Measurements from ENCODE around the gene IL1RN. TPM values are rescaled to one million over a fixed set of nuclear protein-coding genes. Genes with fewer than 3 reads are reported as not detected.

IL1RN gene
- total and polyA plus RNA-seq, 2 of the 13 experiments (the other 11 are each of a cell fraction or from before 2014, with no cell fraction given): 21.2 to 101 TPM

DNA sequence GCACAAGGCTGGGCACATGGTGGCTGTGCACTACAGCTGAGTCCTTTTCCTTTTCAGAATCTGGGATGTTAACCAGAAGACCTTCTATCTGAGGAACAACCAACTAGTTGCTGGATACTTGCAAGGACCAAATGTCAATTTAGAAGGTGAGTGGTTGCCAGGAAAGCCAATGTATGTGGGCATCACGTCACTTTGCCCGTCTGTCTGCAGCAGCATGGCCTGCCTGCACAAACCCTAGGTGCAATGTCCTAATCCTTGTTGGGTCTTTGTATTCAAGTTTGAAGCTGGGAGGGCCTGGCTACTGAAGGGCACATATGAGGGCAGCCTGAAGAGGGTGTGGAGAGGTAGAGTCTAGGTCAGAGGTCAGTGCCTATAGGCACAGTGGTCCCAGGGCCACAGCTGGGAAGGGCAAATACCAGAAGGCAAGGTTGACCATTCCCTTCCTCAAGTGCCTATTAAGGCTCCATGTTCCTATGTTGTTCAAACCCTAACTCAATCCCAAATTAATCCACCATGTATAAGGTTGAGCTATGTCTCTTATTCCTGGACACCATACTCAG, 2.2 kb downstream of the IL1RN start:
- in situ Hi-C loops (cut with HindIII; ENCODE audit: extremely low pct_ligation_motif_present, low pct_unique_long_range_greater_than_20kb): no loop called here
- no peak for ATAC-seq
- BruUV-seq (replicated peaks): TSS peak; percentile 7
- H3K27me3 ChIP-seq (ENCODE audit: control insufficient read depth in 1 of 2, insufficient read depth in 2 of 2, low read length in 2 of 2): no peaks in the 10 kb centered on the region; a peak in 1 of 5 replicates
- H3K36me3 ChIP-seq (replicated peaks in 1 of 2; ENCODE audit: control insufficient read depth in 1 of 2, insufficient read depth in 2 of 2, low read length in 2 of 2): peaks cover 21 to 34% of the 10 kb centered on the region in 2 experiments; a peak in 4 of 5 replicates
- no peak for FAIRE-seq
- no peaks in the 10 kb centered on the region for H3K9me3 ChIP-seq (ENCODE audit: low read length)
- intact Hi-C loops (cut with micrococcal nuclease; ENCODE audit: unreplicated experiment): no loop called here
- no peaks in the 10 kb centered on the region for H4K20me1 ChIP-seq (ENCODE audit: insufficient read depth, low read length)
- H3K4me1 ChIP-seq (ENCODE audit: insufficient read depth, low read length): peaks cover 73% of the 10 kb centered on the region
- H3K4me2 ChIP-seq (ENCODE audit: low read depth, low read length): peak overlapping the region; percentile 95
- peak overlapping the region in 2 of 3 experiments; percentile 11 to 32; a peak in 3 of 6 replicates for H3K4me3 ChIP-seq (replicated peaks in 1 of 3; ENCODE audit: insufficient read depth in 1 of 3, low read depth in 2 of 3, low read length in 3 of 3)
- H2AFZ ChIP-seq (ENCODE audit: low read length): no peak overlapping the region
- peaks cover 27% of the 10 kb centered on the region for H3K79me2 ChIP-seq (ENCODE audit: insufficient read depth, low read length)
- H3K9ac ChIP-seq (ENCODE audit: insufficient read depth, low read depth, low read length): no peak overlapping the region
- ChIA-PET POLR2A (interaction anchor here (1.1 to 5.8 kb wide), 8 partner anchors 8 to 111 kb away, joined by 3 to 40 read pairs (median 6); no protein-coding TSS in a partner anchor), CTCF (ENCODE audit: low intra/inter-chr PET ratio, low total read pairs) (no interaction called here)
- WGBS (ENCODE audit: low lambda C conversion rate): 100% methylated on average over 2 of the region's 2 CpGs
- no peak overlapping the region for H3K27ac ChIP-seq (ENCODE audit: extremely low read length, insufficient read depth, low read length)
- DNase-seq (ENCODE audit: low spot score): no peak
- TF ChIP-seq, protein P1, sequence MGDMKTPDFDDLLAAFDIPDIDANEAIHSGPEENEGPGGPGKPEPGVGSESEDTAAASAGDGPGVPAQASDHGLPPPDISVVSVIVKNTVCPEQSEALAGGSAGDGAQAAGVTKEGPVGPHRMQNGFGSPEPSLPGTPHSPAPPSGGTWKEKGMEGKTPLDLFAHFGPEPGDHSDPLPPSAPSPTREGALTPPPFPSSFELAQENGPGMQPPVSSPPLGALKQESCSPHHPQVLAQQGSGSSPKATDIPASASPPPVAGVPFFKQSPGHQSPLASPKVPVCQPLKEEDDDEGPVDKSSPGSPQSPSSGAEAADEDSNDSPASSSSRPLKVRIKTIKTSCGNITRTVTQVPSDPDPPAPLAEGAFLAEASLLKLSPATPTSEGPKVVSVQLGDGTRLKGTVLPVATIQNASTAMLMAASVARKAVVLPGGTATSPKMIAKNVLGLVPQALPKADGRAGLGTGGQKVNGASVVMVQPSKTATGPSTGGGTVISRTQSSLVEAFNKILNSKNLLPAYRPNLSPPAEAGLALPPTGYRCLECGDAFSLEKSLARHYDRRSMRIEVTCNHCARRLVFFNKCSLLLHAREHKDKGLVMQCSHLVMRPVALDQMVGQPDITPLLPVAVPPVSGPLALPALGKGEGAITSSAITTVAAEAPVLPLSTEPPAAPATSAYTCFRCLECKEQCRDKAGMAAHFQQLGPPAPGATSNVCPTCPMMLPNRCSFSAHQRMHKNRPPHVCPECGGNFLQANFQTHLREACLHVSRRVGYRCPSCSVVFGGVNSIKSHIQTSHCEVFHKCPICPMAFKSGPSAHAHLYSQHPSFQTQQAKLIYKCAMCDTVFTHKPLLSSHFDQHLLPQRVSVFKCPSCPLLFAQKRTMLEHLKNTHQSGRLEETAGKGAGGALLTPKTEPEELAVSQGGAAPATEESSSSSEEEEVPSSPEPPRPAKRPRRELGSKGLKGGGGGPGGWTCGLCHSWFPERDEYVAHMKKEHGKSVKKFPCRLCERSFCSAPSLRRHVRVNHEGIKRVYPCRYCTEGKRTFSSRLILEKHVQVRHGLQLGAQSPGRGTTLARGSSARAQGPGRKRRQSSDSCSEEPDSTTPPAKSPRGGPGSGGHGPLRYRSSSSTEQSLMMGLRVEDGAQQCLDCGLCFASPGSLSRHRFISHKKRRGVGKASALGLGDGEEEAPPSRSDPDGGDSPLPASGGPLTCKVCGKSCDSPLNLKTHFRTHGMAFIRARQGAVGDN (CRISPR knock-in tag; IDR thresholded peaks at IDR 0.05): peak; percentile 25; the same call in 1 of the 2 replicates
- no peak for TF ChIP-seq CBX5 (CRISPR knock-in tag; IDR thresholded peaks at IDR 0.05; ENCODE audit: borderline replicate concordance)
- TF ChIP-seq RFX1 (IDR thresholded peaks at IDR 0.05): no peak
- TF ChIP-seq KDM5B (CRISPR knock-in tag; IDR thresholded peaks at IDR 0.05; ENCODE audit: borderline replicate concordance): peak; percentile 44; the same call in 1 of the 2 replicates
- 0 out of 2 replicates have a peak, but pooled peaks have one; percentile 54 for TF ChIP-seq ZNF138 (CRISPR knock-in tag; IDR thresholded peaks at IDR 0.05; ENCODE audit: low read depth)
- TF ChIP-seq NR2C2 (CRISPR knock-in tag; IDR thresholded peaks at IDR 0.05; ENCODE audit: borderline replicate concordance): peak; percentile 33; the same call in 1 of the 2 replicates
- no peak for TF ChIP-seq ZNF558 (CRISPR knock-in tag; IDR thresholded peaks at IDR 0.05; ENCODE audit: borderline replicate concordance)
- TF ChIP-seq IRF9 (CRISPR knock-in tag; IDR thresholded peaks at IDR 0.05; ENCODE audit: borderline replicate concordance): peak; percentile 63; the same call in 1 of the 2 replicates
- 0 out of 2 replicates have a peak, but pooled peaks have one; percentile 11 for TF ChIP-seq PAXIP1 (CRISPR knock-in tag; conservative IDR thresholded peaks at IDR 0.05)
- TF ChIP-seq, protein P2, sequence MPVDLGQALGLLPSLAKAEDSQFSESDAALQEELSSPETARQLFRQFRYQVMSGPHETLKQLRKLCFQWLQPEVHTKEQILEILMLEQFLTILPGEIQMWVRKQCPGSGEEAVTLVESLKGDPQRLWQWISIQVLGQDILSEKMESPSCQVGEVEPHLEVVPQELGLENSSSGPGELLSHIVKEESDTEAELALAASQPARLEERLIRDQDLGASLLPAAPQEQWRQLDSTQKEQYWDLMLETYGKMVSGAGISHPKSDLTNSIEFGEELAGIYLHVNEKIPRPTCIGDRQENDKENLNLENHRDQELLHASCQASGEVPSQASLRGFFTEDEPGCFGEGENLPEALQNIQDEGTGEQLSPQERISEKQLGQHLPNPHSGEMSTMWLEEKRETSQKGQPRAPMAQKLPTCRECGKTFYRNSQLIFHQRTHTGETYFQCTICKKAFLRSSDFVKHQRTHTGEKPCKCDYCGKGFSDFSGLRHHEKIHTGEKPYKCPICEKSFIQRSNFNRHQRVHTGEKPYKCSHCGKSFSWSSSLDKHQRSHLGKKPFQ (CRISPR knock-in tag; IDR thresholded peaks at IDR 0.05; ENCODE audit: insufficient replicate concordance): no peak
- peak; percentile 90; the same call in 1 of the 2 replicates for TF ChIP-seq MTERF4 (CRISPR knock-in tag; IDR thresholded peaks at IDR 0.05)
